SH-SY5Y (cell line): ENCODE results near the gene AMIGO1.

Source experiments
- GATA2 ChIP-seq: IDR thresholded peaks from 2 replicates; pipeline ENCODE4 v1.6.1; 2011; ENCODE audit warnings: mild to moderate bottlenecking, low read depth, low read length
- GATA3 ChIP-seq: IDR thresholded peaks from 2 replicates; pipeline ENCODE4 v1.6.1; 2011; ENCODE audit warnings: low read depth, mild to moderate bottlenecking, low read length, moderate library complexity

GRCh38 chr1:109537450-109538178 lies 28.1 kb upstream of the AMIGO1 start:
- TF ChIP-seq GATA3 (no peak), GATA2 (no peak)
